Measurements from ENCODE around the gene SORBS1.

Gene SORBS1

DNA sequence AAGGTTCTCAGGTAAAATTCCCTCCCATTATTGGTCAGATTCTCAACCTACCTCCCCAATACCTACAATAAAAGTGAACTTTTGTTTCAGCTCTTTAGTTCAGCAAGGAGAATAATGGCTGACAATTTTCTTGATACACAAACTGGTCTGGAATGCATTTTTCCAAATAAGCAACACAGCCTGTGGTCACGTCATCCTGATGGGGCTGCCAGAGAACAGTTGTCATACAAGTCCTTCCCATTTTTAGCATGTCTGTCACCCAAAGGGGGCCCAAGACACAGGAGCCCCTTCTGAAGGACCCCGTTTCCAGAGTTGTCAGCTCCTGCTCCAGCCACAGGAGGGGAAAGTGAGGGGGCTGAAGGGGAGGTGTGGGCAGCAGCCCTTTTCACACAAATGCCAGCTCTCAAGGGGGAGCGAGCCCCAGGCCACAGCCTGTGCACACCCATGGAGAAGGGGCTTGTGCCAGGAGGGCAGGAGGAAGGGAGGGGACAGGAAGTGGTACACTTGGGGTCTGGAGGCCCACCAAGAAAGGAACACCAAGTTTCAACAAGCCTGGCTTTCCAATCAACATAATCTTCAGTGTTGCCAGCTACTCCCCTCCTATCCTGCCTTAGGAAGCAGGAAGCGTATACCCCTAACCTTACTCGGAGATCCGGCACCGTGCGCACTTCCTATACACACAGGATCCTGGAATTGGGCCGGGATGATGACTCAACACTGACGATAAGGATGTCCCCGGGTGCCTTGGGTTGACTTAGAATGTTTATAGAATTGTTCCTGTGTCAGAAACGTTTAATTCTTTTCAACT, 227.0 kb downstream of the SORBS1 start:
- TF ChIP-seq EZH2 (optimal IDR thresholded peaks at IDR 0.05; ENCODE audit: low read depth, low read length) = no peak
- TF ChIP-seq, protein P1, sequence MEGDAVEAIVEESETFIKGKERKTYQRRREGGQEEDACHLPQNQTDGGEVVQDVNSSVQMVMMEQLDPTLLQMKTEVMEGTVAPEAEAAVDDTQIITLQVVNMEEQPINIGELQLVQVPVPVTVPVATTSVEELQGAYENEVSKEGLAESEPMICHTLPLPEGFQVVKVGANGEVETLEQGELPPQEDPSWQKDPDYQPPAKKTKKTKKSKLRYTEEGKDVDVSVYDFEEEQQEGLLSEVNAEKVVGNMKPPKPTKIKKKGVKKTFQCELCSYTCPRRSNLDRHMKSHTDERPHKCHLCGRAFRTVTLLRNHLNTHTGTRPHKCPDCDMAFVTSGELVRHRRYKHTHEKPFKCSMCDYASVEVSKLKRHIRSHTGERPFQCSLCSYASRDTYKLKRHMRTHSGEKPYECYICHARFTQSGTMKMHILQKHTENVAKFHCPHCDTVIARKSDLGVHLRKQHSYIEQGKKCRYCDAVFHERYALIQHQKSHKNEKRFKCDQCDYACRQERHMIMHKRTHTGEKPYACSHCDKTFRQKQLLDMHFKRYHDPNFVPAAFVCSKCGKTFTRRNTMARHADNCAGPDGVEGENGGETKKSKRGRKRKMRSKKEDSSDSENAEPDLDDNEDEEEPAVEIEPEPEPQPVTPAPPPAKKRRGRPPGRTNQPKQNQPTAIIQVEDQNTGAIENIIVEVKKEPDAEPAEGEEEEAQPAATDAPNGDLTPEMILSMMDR (IDR thresholded peaks at IDR 0.05; ENCODE audit: low read length) = no peak
- TF ChIP-seq EZH2phosphoT487 (IDR thresholded peaks at IDR 0.05; ENCODE audit: low read length) = no peak
- Histone ChIP-seq H3K4me1 (ENCODE audit: low read length) (no peaks in the 10 kb centered on the region), H3F3A (ENCODE audit: insufficient read depth, low read length) (no peaks in the 10 kb centered on the region), H2AFZ (ENCODE audit: low read length) (no peak overlapping the region), H4K20me1 (ENCODE audit: insufficient read depth, low read length) (no peaks in the 10 kb centered on the region), H3K9ac (ENCODE audit: low read length) (no peak overlapping the region), H3K9me3 (replicated peaks; ENCODE audit: insufficient read depth, low read length) (no peaks in the 10 kb centered on the region), H3K79me2 (ENCODE audit: low read length) (no peaks in the 10 kb centered on the region), H3K4me3 (ENCODE audit: low read length) (no peak overlapping the region), H3K27ac (ENCODE audit: low read length) (no peak overlapping the region), H3K4me2 (ENCODE audit: low read depth, low read length) (no peak overlapping the region), H3K36me3 (replicated peaks; ENCODE audit: insufficient read depth, low read length) (no peaks in the 10 kb centered on the region), H3K9me2 (replicated peaks; ENCODE audit: insufficient read depth, low read length) (no peaks in the 10 kb centered on the region), H3K27me3 (replicated peaks; ENCODE audit: insufficient read depth, low read length) (no peaks in the 10 kb centered on the region)
- DNase-seq = no peak

DNA sequence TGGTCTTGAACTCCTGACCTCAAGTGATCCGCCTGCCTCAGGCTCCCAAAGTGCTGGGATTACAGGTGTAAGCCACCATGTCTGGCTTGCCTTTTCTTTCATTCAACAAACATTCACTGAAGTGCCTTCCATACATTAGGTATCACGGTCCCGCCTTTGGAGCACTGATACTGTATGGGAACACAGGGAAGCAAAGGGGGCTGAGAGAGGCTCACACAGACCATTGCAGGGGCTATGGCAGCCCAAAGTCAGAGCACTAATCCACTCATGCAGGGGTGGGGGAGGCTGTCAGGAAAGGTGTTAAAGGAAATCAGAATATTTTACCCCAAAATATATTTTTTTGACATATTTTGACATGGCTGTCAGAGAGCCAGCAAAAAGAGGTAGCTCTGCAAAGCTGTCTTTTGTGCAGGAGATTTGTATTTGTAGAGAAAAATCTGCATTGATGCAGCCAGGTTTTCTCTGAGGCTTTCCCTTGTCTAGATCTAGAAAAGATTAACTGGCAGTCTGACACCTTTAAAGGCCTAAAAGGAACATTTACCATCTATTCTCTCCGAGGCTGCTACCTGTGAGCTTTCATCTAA, 228.4 kb downstream of the SORBS1 start:
- Histone ChIP-seq H3K27ac (ENCODE audit: low read length) (no peak overlapping the region), H3F3A (ENCODE audit: insufficient read depth, low read length) (no peaks in the 10 kb centered on the region), H4K20me1 (ENCODE audit: insufficient read depth, low read length) (no peaks in the 10 kb centered on the region), H3K36me3 (replicated peaks; ENCODE audit: insufficient read depth, low read length) (no peaks in the 10 kb centered on the region), H3K9ac (ENCODE audit: low read length) (no peak overlapping the region), H3K4me1 (ENCODE audit: low read length) (no peaks in the 10 kb centered on the region), H3K9me3 (replicated peaks; ENCODE audit: insufficient read depth, low read length) (no peaks in the 10 kb centered on the region), H3K4me3 (ENCODE audit: low read length) (no peak overlapping the region), H3K79me2 (ENCODE audit: low read length) (no peaks in the 10 kb centered on the region), H3K9me2 (replicated peaks; ENCODE audit: insufficient read depth, low read length) (no peaks in the 10 kb centered on the region), H3K4me2 (ENCODE audit: low read depth, low read length) (no peak overlapping the region), H3K27me3 (replicated peaks; ENCODE audit: insufficient read depth, low read length) (no peaks in the 10 kb centered on the region), H2AFZ (ENCODE audit: low read length) (no peak overlapping the region)
- DNase-seq = no peak
- TF ChIP-seq EZH2 (optimal IDR thresholded peaks at IDR 0.05; ENCODE audit: low read depth, low read length) (no peak), EZH2phosphoT487 (IDR thresholded peaks at IDR 0.05; ENCODE audit: low read length) (no peak)
- TF ChIP-seq, protein P1 (IDR thresholded peaks at IDR 0.05; ENCODE audit: low read length) = no peak

DNA sequence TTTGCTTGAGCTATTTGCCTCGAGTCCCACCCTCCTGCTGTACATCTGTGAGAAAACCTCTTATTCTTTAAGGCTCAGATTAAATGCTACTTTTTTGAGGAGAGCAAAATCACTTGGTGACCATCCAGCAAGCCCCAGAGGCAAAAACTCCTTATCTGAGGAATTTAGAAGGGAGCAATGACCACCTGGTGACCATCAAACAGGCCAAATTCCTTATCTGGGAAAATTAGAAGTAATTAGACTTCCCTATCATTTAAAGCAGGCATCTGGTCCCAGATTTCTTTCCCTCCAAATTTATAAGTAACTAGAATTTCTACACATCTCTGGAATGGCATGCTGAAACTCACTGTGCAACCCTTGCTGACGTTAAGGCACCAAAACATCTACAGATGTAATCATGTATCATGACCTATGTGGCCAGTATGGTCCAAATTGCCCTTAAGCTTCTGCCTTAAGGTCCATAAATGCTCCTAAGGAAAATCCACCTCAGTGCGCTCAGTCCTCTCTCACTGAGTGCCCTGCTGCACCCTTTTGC, 229.5 kb downstream of the SORBS1 start:
- TF ChIP-seq, protein P1 (IDR thresholded peaks at IDR 0.05; ENCODE audit: low read length) = no peak
- TF ChIP-seq EZH2phosphoT487 (IDR thresholded peaks at IDR 0.05; ENCODE audit: low read length) (no peak), EZH2 (optimal IDR thresholded peaks at IDR 0.05; ENCODE audit: low read depth, low read length) (no peak)
- no peaks in the 10 kb centered on the region for H3K9me2 ChIP-seq (replicated peaks; ENCODE audit: insufficient read depth, low read length)
- no peak overlapping the region for H3K4me3 ChIP-seq (ENCODE audit: low read length)
- H3F3A ChIP-seq (ENCODE audit: insufficient read depth, low read length) = no peaks in the 10 kb centered on the region
- H2AFZ ChIP-seq (ENCODE audit: low read length) = no peak overlapping the region
- no peaks in the 10 kb centered on the region for H3K79me2 ChIP-seq (ENCODE audit: low read length)
- no peak overlapping the region for H3K9ac ChIP-seq (ENCODE audit: low read length)
- H4K20me1 ChIP-seq (ENCODE audit: insufficient read depth, low read length) = no peaks in the 10 kb centered on the region
- no peak for DNase-seq
- H3K4me2 ChIP-seq (ENCODE audit: low read depth, low read length) = no peak overlapping the region
- H3K36me3 ChIP-seq (replicated peaks; ENCODE audit: insufficient read depth, low read length) = no peaks in the 10 kb centered on the region
- H3K4me1 ChIP-seq (ENCODE audit: low read length) = no peaks in the 10 kb centered on the region
- no peak overlapping the region for H3K27ac ChIP-seq (ENCODE audit: low read length)
- no peaks in the 10 kb centered on the region for H3K27me3 ChIP-seq (replicated peaks; ENCODE audit: insufficient read depth, low read length)
- H3K9me3 ChIP-seq (replicated peaks; ENCODE audit: insufficient read depth, low read length) = no peaks in the 10 kb centered on the region
